HUES48 (cell line): ENCODE measurements around the gene NBPF6.
"Not testable (repeated sequence)": the region's sequence is repeated elsewhere in the genome, so short reads cannot be mapped to it uniquely, and the experiment has no call there.

Source experiments
- H3K27ac ChIP-seq: one replicate; pipeline ENCODE4 v1.7.0; 2013; ENCODE audit warnings: low read depth, low read length, inconsistent platforms
- H3K27me3 ChIP-seq: 2 replicates; pipeline ENCODE4 v1.6.1; 2013; ENCODE audit warnings: mild to moderate bottlenecking, low read length; ENCODE audit not compliant: control insufficient read depth, insufficient read depth
- H3K36me3 ChIP-seq: 2 replicates; pipeline ENCODE4 v1.6.1; 2013; ENCODE audit warnings: low read length; ENCODE audit not compliant: control insufficient read depth, insufficient read depth
- H3K4me1 ChIP-seq: 2 replicates; pipeline ENCODE4 v1.6.1; 2013; ENCODE audit warnings: mild to moderate bottlenecking, low read length; ENCODE audit not compliant: control insufficient read depth, insufficient read depth
- H3K4me3 ChIP-seq: 2 replicates; pipeline ENCODE4 v1.5.1; 2013; ENCODE audit warnings: mild to moderate bottlenecking, low read depth, low read length
- H3K9ac ChIP-seq: 2 replicates; pipeline ENCODE4 v1.6.1; 2013; ENCODE audit warnings: mild to moderate bottlenecking, low read depth, low read length, moderate library complexity
- H3K9me3 ChIP-seq: 2 replicates; pipeline ENCODE4 v1.6.1; 2013; ENCODE audit warnings: low read length; ENCODE audit not compliant: control insufficient read depth, insufficient read depth

The NBPF6 gene

DNA sequence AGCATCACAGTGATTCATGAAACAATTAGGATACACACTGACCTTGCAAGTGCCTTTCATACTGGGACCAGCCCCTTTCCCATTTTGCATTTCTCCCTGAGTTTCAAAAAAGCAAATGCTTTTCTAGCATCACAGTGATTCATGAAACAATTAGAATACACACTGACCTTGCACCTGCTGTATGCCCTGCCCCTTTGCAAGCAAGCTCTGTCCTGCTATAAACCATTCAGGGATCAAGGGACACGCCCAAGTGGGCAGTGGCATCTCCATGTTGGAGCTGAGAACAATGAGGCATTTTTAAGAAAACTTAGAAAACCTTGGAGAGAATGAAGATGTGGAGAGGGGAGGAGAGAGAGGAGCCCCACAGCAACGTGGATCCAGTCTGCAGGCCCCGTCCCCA is 13.8 kb downstream of the NBPF6 start:
- H3K36me3 ChIP-seq, H3K4me3 ChIP-seq, H3K4me1 ChIP-seq, H3K9ac ChIP-seq, H3K9me3 ChIP-seq, H3K27ac ChIP-seq, H3K27me3 ChIP-seq: not testable (repeated sequence)

DNA sequence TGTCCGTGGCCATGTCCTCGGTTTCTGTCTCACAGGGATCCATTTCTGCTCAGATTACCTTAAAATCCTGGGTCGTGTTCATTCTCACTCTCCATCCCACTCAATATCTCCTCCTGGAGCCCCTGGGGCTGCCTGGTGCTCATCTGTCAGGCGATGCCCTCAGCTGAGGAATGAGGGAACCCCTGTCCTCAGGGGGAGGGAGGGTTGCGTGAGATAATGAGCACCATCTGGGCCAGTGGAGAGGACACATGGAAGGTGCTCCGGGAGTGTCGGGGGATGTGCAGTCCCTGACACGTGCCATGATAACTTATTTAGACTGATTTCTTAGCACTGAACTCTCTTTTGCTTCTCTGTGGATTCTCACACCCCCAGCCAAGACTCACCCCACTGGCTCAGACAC is 16.0 kb downstream of the NBPF6 start:
- not testable (repeated sequence) for H3K9ac ChIP-seq, H3K4me3 ChIP-seq, H3K27me3 ChIP-seq, H3K27ac ChIP-seq, H3K36me3 ChIP-seq, H3K9me3 ChIP-seq, H3K4me1 ChIP-seq

DNA sequence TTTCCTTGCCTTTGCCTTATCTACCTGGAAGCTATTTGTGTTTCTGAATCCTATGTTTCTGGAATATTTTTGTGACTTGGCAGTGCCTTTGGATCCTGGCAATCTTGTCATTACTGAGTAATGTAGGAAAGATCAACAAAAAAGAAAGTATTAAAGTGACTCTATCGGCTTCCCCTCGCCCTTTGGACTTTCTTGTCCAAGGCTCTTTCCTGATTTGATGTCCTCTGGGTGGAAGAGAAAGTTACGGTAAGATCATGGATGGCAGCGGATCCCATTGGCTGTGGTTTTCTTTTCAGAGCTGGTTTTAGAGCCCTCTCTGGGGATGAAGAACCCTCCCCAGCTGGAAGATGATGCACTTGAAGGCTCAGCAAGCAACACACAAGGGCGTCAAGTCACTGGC is 17.0 kb downstream of the NBPF6 start:
- H3K36me3 ChIP-seq, H3K27ac ChIP-seq, H3K4me1 ChIP-seq, H3K4me3 ChIP-seq, H3K9ac ChIP-seq, H3K27me3 ChIP-seq, H3K9me3 ChIP-seq: not testable (repeated sequence)

DNA sequence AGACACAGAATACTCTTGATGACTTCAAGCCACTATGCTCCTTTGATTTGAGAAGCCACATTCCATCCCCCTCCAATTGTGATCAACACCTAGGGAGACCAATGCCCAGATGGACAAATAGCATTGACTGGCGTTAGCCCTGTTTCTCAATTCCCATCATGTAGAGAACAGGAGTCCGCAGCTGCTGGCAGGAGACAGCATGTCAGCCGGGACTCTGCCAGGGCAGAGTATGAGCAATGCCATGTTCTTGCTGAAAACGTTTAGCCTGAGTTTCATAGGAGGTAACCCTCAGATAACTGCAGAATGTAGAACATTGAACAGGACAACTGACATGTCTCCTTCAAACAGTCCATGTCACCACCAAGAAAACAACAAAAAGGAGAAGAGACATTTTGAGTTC is 20.6 kb downstream of the NBPF6 start:
- H3K4me1 ChIP-seq, H3K4me3 ChIP-seq, H3K9ac ChIP-seq, H3K27ac ChIP-seq, H3K9me3 ChIP-seq, H3K27me3 ChIP-seq, H3K36me3 ChIP-seq: not testable (repeated sequence)

DNA sequence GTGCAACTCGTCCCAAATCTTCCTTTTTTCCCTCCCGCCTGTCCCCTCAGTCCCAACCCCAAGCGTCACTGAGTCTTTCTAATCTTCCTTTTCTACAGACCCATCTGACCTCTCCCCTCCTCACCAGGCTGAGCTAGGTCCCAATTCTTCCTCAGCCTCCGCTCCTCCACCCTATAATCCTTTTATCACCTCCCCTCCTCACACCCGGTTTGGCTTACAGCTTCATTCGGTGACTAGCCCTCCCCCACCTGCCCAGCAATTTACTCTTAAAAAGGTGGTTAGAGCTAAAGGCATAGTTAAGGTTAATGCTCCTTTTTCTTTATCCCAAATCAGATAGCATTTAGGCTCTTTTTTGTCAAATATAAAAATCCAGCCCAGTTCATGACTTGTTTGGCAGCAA is 24.4 kb downstream of the NBPF6 start:
- H3K4me1 ChIP-seq, H3K9ac ChIP-seq, H3K27me3 ChIP-seq: not testable (repeated sequence)

DNA sequence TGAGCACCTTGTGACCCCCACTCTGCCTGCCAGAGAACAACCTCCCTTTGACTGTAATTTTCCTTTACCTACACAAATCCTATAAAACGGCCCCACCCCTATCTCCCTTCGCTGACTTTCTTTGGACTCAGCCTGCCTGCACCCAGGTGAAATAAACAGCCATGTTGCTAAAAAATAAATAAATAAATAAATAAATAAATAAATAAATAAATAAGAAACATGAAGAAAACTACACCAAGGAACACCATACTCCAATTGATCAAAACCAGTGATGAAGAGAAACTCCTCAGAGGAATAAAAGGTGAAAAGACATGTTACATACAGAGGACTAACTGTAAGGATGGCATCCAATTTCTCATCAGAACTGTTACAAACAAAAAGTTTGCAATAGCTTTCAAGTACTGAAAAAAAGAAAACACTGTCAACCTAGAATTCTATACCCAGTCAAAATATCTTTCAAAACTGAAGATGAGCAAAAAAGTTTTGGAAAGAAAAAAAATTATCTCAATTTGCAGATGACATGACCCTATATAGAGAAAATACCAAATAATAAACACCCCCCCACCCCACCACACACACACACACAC is 28.4 kb downstream of the NBPF6 start:
- Histone ChIP-seq H3K9ac (no peak overlapping the region), H3K4me3 (no peak overlapping the region), H3K4me1 (no peaks in the 10 kb centered on the region), H3K36me3 (no peaks in the 10 kb centered on the region), H3K27ac (no peak overlapping the region), H3K27me3 (no peaks in the 10 kb centered on the region), H3K9me3 (peaks cover 19% of the 10 kb centered on the region)

More for the DNA sequence above, 24.4 kb downstream of the NBPF6 start:
- H3K9me3 ChIP-seq: peaks cover 17% of the 10 kb centered on the region
- H3K27ac ChIP-seq, H3K36me3 ChIP-seq, H3K4me3 ChIP-seq: not testable (repeated sequence)

DNA sequence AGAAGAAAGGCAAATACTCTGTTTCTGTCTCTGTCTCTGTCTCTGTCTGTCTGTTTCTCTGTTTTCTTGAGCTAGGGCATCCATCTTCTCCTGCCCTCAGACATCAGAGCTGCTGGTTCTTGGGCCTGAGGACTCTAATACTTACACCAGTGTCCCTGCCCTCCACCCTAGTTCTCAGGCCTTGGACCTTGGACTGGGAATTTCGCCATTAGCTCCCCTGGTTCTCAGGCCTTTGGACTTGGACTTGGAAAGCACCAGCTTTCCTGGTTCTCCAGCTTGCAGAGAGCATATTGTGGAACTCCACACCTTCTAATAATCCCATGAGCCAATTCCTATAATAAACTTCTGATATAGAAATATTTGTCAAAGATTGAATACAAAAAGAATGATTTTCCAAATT is 32.6 kb downstream of the NBPF6 start:
- no peak overlapping the region for H3K4me3 ChIP-seq
- no peaks in the 10 kb centered on the region for H3K36me3 ChIP-seq
- H3K27ac ChIP-seq: no peak overlapping the region

DNA sequence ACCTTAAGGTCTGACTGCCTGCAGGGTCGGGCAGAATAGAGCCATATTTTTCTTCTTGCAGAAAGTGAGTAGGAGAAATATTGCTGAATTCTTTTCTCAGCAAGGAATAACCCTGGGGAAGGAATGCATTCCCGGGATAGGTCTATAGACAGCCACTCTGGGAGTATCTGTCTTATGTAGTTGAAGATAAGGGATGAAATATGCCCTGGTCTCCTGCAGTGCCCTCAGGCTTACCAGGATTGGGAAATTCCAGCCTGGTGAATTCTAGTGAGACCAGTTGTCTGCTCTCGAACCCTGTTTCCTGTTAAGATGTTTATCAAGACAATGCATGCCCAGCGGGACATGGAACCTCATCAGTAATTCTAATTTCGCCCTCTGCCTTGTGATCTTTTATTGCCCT is 35.8 kb downstream of the NBPF6 start:
- not testable (repeated sequence) for H3K4me1 ChIP-seq, H3K9ac ChIP-seq, H3K4me3 ChIP-seq, H3K36me3 ChIP-seq, H3K27ac ChIP-seq, H3K27me3 ChIP-seq
- H3K9me3 ChIP-seq: peaks cover 18% of the 10 kb centered on the region

More for the DNA sequence above, 32.6 kb downstream of the NBPF6 start:
- Histone ChIP-seq H3K27me3 (no peaks in the 10 kb centered on the region), H3K9ac (no peak overlapping the region), H3K4me1 (no peaks in the 10 kb centered on the region), H3K9me3 (peaks cover 37% of the 10 kb centered on the region)

DNA sequence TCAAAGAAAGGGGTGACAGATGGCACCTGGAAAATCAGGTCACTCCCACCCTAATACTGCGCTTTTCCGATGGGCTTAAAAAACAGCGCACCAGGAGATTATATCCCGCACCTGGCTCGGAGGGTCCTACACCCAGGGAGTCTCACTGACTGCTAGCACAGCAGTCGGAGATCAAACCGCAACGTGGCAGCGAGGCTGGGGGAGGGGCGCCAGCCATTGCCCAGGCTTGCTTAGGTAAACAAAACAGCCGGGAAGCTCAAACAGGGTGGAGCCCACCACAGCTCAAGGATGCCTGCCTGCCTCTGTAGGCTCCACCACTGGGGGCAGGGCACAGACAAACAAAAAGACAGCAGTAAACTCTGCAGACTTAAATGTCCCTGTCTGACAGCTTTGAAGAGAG is 36.6 kb downstream of the NBPF6 start:
- H3K4me1 ChIP-seq, H3K36me3 ChIP-seq: not testable (repeated sequence)

DNA sequence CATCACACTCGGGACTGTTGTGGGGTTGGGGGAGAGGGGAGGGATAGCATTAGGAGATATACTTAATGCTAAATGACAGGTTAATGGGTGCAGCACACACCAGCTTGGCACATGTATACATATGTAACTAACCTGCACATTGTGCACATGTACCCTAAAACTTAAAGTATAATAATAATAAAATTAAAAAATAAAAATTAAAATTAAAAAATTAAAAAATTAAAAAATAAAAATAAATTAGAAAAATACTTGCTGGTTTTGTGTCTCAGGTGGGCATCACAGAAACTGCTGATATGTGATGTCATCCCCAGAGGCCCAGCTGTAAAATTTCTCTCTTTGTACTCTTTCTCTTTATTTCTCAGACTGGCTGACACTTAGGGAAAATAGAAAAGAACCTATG is 44.9 kb downstream of the NBPF6 start:
- not testable (repeated sequence) for H3K27me3 ChIP-seq, H3K36me3 ChIP-seq, H3K9ac ChIP-seq, H3K4me1 ChIP-seq, H3K9me3 ChIP-seq, H3K27ac ChIP-seq, H3K4me3 ChIP-seq

More for the DNA sequence above, 36.6 kb downstream of the NBPF6 start:
- H3K9me3 ChIP-seq: peaks cover 18% of the 10 kb centered on the region
- H3K27me3 ChIP-seq, H3K9ac ChIP-seq, H3K4me3 ChIP-seq, H3K27ac ChIP-seq: not testable (repeated sequence)

DNA sequence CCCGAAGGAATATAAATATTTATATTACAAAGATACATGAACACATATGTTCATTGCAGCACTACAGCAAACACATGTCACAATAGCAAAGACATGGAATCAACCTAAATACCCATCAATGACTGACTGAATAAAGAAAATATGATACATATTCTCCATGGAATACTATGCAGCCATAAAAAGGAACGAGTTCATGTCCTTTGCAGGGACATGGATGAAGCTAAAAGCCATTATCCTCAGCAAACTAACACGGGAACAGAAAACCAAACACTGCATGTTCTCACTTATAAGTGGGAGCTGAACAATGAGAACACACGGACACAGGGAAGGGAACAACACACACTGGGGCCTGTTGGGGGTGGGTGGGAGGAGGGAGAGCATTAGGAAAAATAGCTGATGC is 46.7 kb downstream of the NBPF6 start:
- not testable (repeated sequence) for H3K9me3 ChIP-seq, H3K4me3 ChIP-seq, H3K27ac ChIP-seq, H3K27me3 ChIP-seq, H3K4me1 ChIP-seq, H3K9ac ChIP-seq, H3K36me3 ChIP-seq

DNA sequence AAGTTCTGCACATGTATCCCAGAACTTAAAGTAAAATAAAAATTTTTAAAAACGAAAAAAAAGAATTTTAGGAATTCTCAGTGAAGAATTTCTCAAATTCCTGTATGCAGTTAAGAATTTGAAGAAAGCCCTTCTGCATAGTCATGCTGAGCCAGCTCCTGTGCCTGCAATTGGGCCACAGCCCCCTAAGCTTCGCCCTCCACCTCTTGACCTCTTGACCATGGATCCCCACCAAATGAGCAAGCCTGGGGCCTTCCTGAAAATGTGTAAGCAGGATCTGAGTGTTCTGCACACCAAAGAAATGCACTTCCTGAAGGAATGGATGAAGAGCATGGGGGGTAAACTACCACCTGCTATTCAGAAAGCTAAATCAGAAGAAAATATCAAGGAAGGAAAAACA is 52.0 kb downstream of the NBPF6 start:
- Histone ChIP-seq H3K4me3 (no peak overlapping the region), H3K27me3 (no peaks in the 10 kb centered on the region), H3K9ac (no peak overlapping the region), H3K36me3 (no peaks in the 10 kb centered on the region), H3K9me3 (no peaks in the 10 kb centered on the region), H3K27ac (no peak overlapping the region), H3K4me1 (0 out of 2 replicates have a peak, but pooled peaks cover 3% of the 10 kb centered on the region)
